Measurements from ENCODE around the gene SSUH2. TPM values are rescaled to one million over a fixed set of nuclear protein-coding genes. Genes with fewer than 3 reads are reported as not detected.

Gene SSUH2
- total RNA-seq, 1 experiment from 2014 or later: 0.94 TPM

GRCh38 chr3:8595695-8596115 is 48.9 kb downstream of the SSUH2 start:
- TF ChIP-seq PRDM15 (CRISPR knock-in tag; IDR thresholded peaks at IDR 0.05) (no peak), GTF2I (CRISPR knock-in tag; conservative IDR thresholded peaks at IDR 0.05) (no peak), ZBTB43 (CRISPR knock-in tag; IDR thresholded peaks at IDR 0.05) (no peak), FOXP4 (CRISPR knock-in tag; IDR thresholded peaks at IDR 0.05) (no peak), PREB (CRISPR knock-in tag; IDR thresholded peaks at IDR 0.05; ENCODE audit: borderline replicate concordance) (no peak)
- ATAC-seq (no peak), DNase-seq (ENCODE audit: low spot score) (no peak)
- H3K4me3 Mint-ChIP-seq: no peak overlapping the region
- H3K4me1 Mint-ChIP-seq: 0 out of 2 replicates have a peak, but pooled peaks cover 4% of the 10 kb centered on the region
- ChIA-PET POLR2A (no interaction called here), CTCF (interaction anchor here (1.9 kb wide), 1 partner anchor 154 kb away, joined by 5 read pairs; no protein-coding TSS in a partner anchor)
- H3K9me3 Mint-ChIP-seq: no peaks in the 10 kb centered on the region
- no peaks in the 10 kb centered on the region for H3K36me3 Mint-ChIP-seq
- no peaks in the 10 kb centered on the region for H3K27me3 Mint-ChIP-seq (ENCODE audit: low read depth)
- H3K27ac Mint-ChIP-seq: no peak overlapping the region

- no peaks in the 10 kb centered on the region for H3K27me3 Mint-ChIP-seq (ENCODE audit: low read depth)
These were observed 49.3 kb downstream of the SSUH2 start for GRCh38 chr3:8595252-8595651.

More at GRCh38 chr3:8595252-8595651, 49.3 kb downstream of the SSUH2 start:
- POLR2A ChIA-PET: no interaction called here
- Mint-ChIP-seq H3K9me3 (no peaks in the 10 kb centered on the region), H3K4me1 (0 out of 2 replicates have a peak, but pooled peaks cover 4% of the 10 kb centered on the region), H3K4me3 (no peak overlapping the region), H3K27ac (no peak overlapping the region), H3K36me3 (no peaks in the 10 kb centered on the region)
- DNase-seq (ENCODE audit: low spot score): no peak
- ATAC-seq: no peak
- no peak for TF ChIP-seq ZBTB21 (CRISPR knock-in tag; IDR thresholded peaks at IDR 0.05; ENCODE audit: borderline replicate concordance)
- no peak for TF ChIP-seq E2F1 (CRISPR knock-in tag; IDR thresholded peaks at IDR 0.05)
- no peak for TF ChIP-seq ZSCAN18 (CRISPR knock-in tag; IDR thresholded peaks at IDR 0.05)
- no peak for TF ChIP-seq AR (CRISPR knock-in tag; IDR thresholded peaks at IDR 0.05)
- TF ChIP-seq E2F5 (CRISPR knock-in tag; IDR thresholded peaks at IDR 0.05): no peak
- no peak for TF ChIP-seq ESRRA (CRISPR knock-in tag; IDR thresholded peaks at IDR 0.05; ENCODE audit: borderline replicate concordance)
- TF ChIP-seq CBFB (CRISPR knock-in tag; IDR thresholded peaks at IDR 0.05; ENCODE audit: low read depth): no peak
- TF ChIP-seq ZNF416 (CRISPR knock-in tag; IDR thresholded peaks at IDR 0.05): no peak
- CTCF ChIA-PET: no interaction called here
